Spleen (tissue), 7 donors: Measurements from ENCODE around the gene BLOC1S5.

Source experiments
- CTCF ChIP-seq, 11 experiments: fragments of 200-600 bp in 7 of 11; fragments of 450-650 bp in 4 of 11; sonication (generic) in 4 of 11; IDR thresholded peaks in 8 of 11; conservative IDR thresholded peaks in 3 of 11; 1 replicate in 7 of 11; 2 replicates in 4 of 11; pipeline versions ENCODE4 v1.4.0 to v1.8.0; 2016 to 2021; ENCODE audit warnings: antibody characterized with exemption in 11 of 11, inconsistent platforms in 4 of 11, mild to moderate bottlenecking in 1 of 11
- POLR2A ChIP-seq, 3 donors: fragments of 450-650 bp; IDR thresholded peaks; one replicate each; pipeline ENCODE4 v1.5.1; 2017; ENCODE audit warnings: antibody characterized with exemption in 3 of 3, mild to moderate bottlenecking in 1 of 3
- donor health status: DM: no; HTN: no; CAD: no; lungs with moderate emphysema.
- donor health status: DM: no; HTN: no; CAD: no.
- donor health status: DM: no; HTN: no; CAD: no.

- TF ChIP-seq CTCF (IDR thresholded peaks at IDR 0.05 in 8 of 11, conservative IDR thresholded peaks at IDR 0.05 in 3 of 11) (no peak), POLR2A (IDR thresholded peaks at IDR 0.05) (no peak)
Measured at GRCh38 chr6:8069631-8070284, 5.6 kb upstream of the BLOC1S5 start.
